NB4 (cell line): Measurements from ENCODE around the gene TMOD4.

Source experiments
- CTCF ChIP-seq: IDR thresholded peaks from one replicate; pipeline ENCODE4 v1.5.1; 2012; ENCODE audit warnings: low read depth, low read length
- POLR2A ChIP-seq: IDR thresholded peaks from 2 replicates; pipeline ENCODE4 v1.6.1; 2011; ENCODE audit warnings: mild to moderate bottlenecking; ENCODE audit not compliant: insufficient read length; ENCODE audit errors: extremely low read depth

DNA sequence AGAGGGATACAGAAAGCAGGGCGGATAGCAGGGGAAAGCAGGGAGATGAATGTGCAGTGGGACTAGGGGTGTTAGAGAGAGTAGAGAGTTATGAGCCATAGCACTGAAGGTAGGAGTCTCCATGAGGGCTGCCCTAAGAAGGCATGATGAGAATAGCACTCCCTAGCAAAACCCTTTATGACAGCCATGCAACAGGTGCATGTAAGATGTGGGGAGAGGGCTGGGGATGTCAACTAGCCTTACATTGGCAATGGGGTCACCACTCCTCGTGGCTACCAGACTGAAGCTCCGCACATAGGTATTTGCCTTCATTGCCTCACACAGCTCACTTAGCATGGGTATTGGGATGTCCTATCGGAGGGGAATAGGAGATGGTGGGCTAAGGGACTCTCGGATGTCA, 4.6 kb downstream of the TMOD4 start:
- no peak for TF ChIP-seq POLR2A
- no peak for TF ChIP-seq CTCF
